Liver (tissue), 9 donors: Measurements from ENCODE around the gene ADGRG2. TPM values are rescaled to one million over a fixed set of nuclear protein-coding genes. Genes with fewer than 3 reads are reported as not detected.

Experiments used
- DNase-seq: peaks from one replicate; pipeline ENCODE4 v3.0.0-alpha.2; 2017; ENCODE audit warnings: low spot score
- H3K27ac ChIP-seq, 2 donors: one replicate each; pipeline ENCODE4 v1.7.0; 2013; ENCODE audit warnings: inconsistent platforms in 2 of 2, low read length in 2 of 2, control low read depth in 1 of 2, low read depth in 1 of 2, mild to moderate bottlenecking in 1 of 2
- H3K27me3 ChIP-seq, 4 donors: one replicate each; pipeline versions ENCODE4 v1.6.1 to v1.7.0; 2013; ENCODE audit warnings: low read length in 3 of 4, inconsistent platforms in 1 of 4, mild to moderate bottlenecking in 1 of 4, moderate library complexity in 1 of 4; ENCODE audit not compliant: control insufficient read depth in 4 of 4, insufficient read depth in 4 of 4
- H3K36me3 ChIP-seq, 4 donors: one replicate each; pipeline versions ENCODE4 v1.6.1 to v1.7.0; 2013; ENCODE audit warnings: low read length in 3 of 4, mild to moderate bottlenecking in 3 of 4, low read depth in 1 of 4, moderate library complexity in 1 of 4; ENCODE audit not compliant: control insufficient read depth in 4 of 4, insufficient read depth in 3 of 4
- H3K4me1 ChIP-seq, 4 donors: one replicate each; pipeline versions ENCODE4 v1.6.1 to v1.7.0; 2013; ENCODE audit warnings: low read length in 3 of 4, mild to moderate bottlenecking in 3 of 4, moderate library complexity in 1 of 4; ENCODE audit not compliant: control insufficient read depth in 4 of 4, insufficient read depth in 4 of 4
- H3K4me3 ChIP-seq, 3 donors: one replicate each; pipeline versions ENCODE4 v1.6.1 to v1.7.0; 2013; ENCODE audit warnings: low read length in 3 of 3, control low read depth in 1 of 3, low read depth in 1 of 3, mild to moderate bottlenecking in 1 of 3
- H3K9ac ChIP-seq, 2 donors: one replicate each; pipeline ENCODE4 v1.7.0; 2013; ENCODE audit warnings: low read length in 2 of 2, mild to moderate bottlenecking in 2 of 2, moderate library complexity in 2 of 2, control low read depth in 1 of 2, low read depth in 1 of 2
- H3K9me3 ChIP-seq, 4 donors: one replicate each; pipeline versions ENCODE4 v1.6.1 to v1.7.0; 2013; ENCODE audit warnings: low read length in 3 of 4; ENCODE audit not compliant: control insufficient read depth in 4 of 4
- FOXA1 ChIP-seq: IDR thresholded peaks from 2 replicates; pipeline ENCODE4 v1.6.1; 2016; ENCODE audit warnings: antibody characterized with exemption
- FOXA2 ChIP-seq: IDR thresholded peaks from 2 replicates; pipeline ENCODE4 v1.6.1; 2016; ENCODE audit warnings: antibody characterized with exemption
- HNF4A ChIP-seq, 2 donors: conservative IDR thresholded peaks; 2 replicates each; pipeline ENCODE4 v1.6.1; 2016; ENCODE audit warnings: antibody characterized with exemption in 2 of 2, mild to moderate bottlenecking in 2 of 2
- HNF4G ChIP-seq: IDR thresholded peaks from 2 replicates; pipeline ENCODE4 v1.6.1; 2016; ENCODE audit warnings: antibody characterized with exemption
- JUND ChIP-seq, 2 donors: IDR thresholded peaks; 2 replicates each; pipeline ENCODE4 v1.6.1; 2016; ENCODE audit warnings: antibody characterized with exemption in 2 of 2
- RAD21 ChIP-seq, 2 donors: IDR thresholded peaks; 2 replicates each; pipeline ENCODE4 v1.6.1; 2016; ENCODE audit warnings: antibody characterized with exemption in 2 of 2, mild to moderate bottlenecking in 2 of 2
- RXRA ChIP-seq, 2 donors: IDR thresholded peaks; 2 replicates each; pipeline ENCODE4 v1.6.1; 2017 to 2018; ENCODE audit warnings: antibody characterized with exemption in 2 of 2, mild to moderate bottlenecking in 1 of 2
- SP1 ChIP-seq: IDR thresholded peaks from 2 replicates; pipeline ENCODE4 v1.6.1; 2018; ENCODE audit warnings: antibody characterized with exemption, mild to moderate bottlenecking
- TAF1 ChIP-seq: conservative IDR thresholded peaks from 2 replicates; pipeline ENCODE4 v1.6.1; 2016; ENCODE audit warnings: antibody characterized with exemption, mild to moderate bottlenecking
- YY1 ChIP-seq: IDR thresholded peaks from 2 replicates; pipeline ENCODE4 v1.6.1; 2016; ENCODE audit warnings: antibody characterized with exemption, mild to moderate bottlenecking
- WGBS: extraction: QIAGEN DNeasy Blood & Tissue Kit; methylation state at CpG from one replicate; pipeline ENCODE4 v1.1.7; 2013; 5-methylcytosine and 5-hydroxymethylcytosine counted together
- polyA plus RNA-seq, 2 donors: library from polyadenylated mRNA; stranded (reverse) in 1 of 2; unstranded in 1 of 2; fragments of 200-250 nt in 1 of 2; fragments of >200 nt in 1 of 2; fragmentation: Nextera tagmentation in 1 of 2; extraction: Ambion mirVana in 1 of 2; gene quantifications; one replicate each; pipeline versions ENCODE4 v1.2.1 to v1.2.3, GENCODE V29; 2013 to 2015
- total RNA-seq, 2 donors: library from RNA; depleted of rRNA; stranded (reverse); fragments of >200 nt; gene quantifications; one replicate each; pipeline ENCODE4 v1.2.3, GENCODE V29; 2014
- TF ChIP-seq, protein P1 (sequence below): fragments of 150-350 bp; IDR thresholded peaks from 2 replicates; pipeline ENCODE4 v1.5.1; 2017; ENCODE audit warnings: improper control_type of control experiment, low read depth, low read length; ENCODE audit not compliant: missing input control
- TF ChIP-seq, protein P2 (sequence below): IDR thresholded peaks from 2 replicates; pipeline ENCODE4 v1.6.1; 2016; ENCODE audit warnings: antibody characterized with exemption
- TF ChIP-seq, protein P3 (sequence below): IDR thresholded peaks from 2 replicates; pipeline ENCODE4 v1.6.1; 2016; ENCODE audit warnings: antibody characterized with exemption
- TF ChIP-seq, protein P4 (sequence below): IDR thresholded peaks from 2 replicates; pipeline ENCODE4 v1.6.1; 2016; ENCODE audit warnings: antibody characterized with exemption
- TF ChIP-seq, protein P5 (sequence below): IDR thresholded peaks from 2 replicates; pipeline ENCODE4 v1.6.1; 2016; ENCODE audit warnings: antibody characterized with exemption, mild to moderate bottlenecking
- donor health status: healthy.
- donor health status: healthy.
- donor health status: healthy.
- donor health status: healthy.
- donor health status: healthy.

ADGRG2 gene
- total and polyA plus RNA-seq, 4 donors = 0.08 to 0.45 (median 0.24) TPM; not detected in 1

DNA sequence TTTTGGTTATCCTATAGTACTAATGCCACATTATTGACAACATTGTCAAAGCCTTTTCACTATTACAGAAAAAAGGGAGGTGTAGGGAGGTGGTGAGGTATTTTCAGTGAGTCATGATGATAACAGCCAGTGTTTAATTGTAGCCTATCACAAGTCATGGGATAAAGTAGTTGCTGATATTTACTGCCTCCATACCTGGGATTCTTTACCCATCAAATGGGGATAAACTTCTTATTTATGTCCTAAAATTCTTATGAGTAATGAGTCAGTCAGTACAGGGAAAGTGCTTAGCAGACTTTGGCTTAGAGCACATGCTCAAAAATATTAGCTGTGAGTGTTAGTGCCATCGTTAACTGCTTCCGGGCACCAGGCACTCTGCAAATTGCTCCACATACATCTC lies 25.7 kb downstream of the ADGRG2 start:
- WGBS = 92% methylated on average over 2 of the region's 2 CpGs
- Histone ChIP-seq H3K27ac (no peak overlapping the region), H3K4me3 (no peak overlapping the region), H3K9me3 (no peaks in the 10 kb centered on the region), H3K36me3 (no peaks in the 10 kb centered on the region), H3K9ac (no peak overlapping the region), H3K4me1 (no peaks in the 10 kb centered on the region), H3K27me3 (no peaks in the 10 kb centered on the region)
- no peak for TF ChIP-seq SP1
- TF ChIP-seq, protein P1, sequence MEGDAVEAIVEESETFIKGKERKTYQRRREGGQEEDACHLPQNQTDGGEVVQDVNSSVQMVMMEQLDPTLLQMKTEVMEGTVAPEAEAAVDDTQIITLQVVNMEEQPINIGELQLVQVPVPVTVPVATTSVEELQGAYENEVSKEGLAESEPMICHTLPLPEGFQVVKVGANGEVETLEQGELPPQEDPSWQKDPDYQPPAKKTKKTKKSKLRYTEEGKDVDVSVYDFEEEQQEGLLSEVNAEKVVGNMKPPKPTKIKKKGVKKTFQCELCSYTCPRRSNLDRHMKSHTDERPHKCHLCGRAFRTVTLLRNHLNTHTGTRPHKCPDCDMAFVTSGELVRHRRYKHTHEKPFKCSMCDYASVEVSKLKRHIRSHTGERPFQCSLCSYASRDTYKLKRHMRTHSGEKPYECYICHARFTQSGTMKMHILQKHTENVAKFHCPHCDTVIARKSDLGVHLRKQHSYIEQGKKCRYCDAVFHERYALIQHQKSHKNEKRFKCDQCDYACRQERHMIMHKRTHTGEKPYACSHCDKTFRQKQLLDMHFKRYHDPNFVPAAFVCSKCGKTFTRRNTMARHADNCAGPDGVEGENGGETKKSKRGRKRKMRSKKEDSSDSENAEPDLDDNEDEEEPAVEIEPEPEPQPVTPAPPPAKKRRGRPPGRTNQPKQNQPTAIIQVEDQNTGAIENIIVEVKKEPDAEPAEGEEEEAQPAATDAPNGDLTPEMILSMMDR = no peak
- no peak for DNase-seq

DNA sequence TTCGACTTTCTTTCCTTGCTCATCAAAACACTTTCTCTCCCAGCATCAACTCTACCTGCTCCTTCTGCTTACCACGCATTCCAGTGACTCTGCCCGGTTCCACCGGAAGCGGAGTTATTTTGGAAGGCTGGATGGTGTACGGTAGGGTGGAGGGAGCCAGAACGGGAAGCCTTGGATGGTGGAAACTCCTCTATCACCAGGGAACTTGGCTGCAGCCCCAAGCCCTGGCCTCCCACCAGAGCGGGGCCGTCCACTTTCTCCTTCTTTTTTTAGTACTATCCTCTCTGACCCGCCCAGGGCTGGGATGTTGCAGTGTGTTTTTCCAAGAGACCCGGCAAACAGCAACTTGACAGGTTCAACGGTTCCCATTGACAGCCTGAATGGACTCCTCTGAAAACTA lies 27.6 kb downstream of the ADGRG2 start:
- Histone ChIP-seq H3K27me3 (no peaks in the 10 kb centered on the region), H3K36me3 (no peaks in the 10 kb centered on the region), H3K9me3 (no peaks in the 10 kb centered on the region), H3K27ac (no peak overlapping the region), H3K4me1 (no peaks in the 10 kb centered on the region), H3K4me3 (no peak overlapping the region), H3K9ac (no peak overlapping the region)
- no peak for DNase-seq
- TF ChIP-seq, protein P2, sequence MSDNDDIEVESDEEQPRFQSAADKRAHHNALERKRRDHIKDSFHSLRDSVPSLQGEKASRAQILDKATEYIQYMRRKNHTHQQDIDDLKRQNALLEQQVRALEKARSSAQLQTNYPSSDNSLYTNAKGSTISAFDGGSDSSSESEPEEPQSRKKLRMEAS = no peak
- TF ChIP-seq FOXA2 (no peak), JUND (IDR thresholded peaks at IDR 0.05) (no peak), RXRA (IDR thresholded peaks at IDR 0.05) (no peak), TAF1 (no peak), YY1 (no peak), FOXA1 (no peak), HNF4A (conservative IDR thresholded peaks at IDR 0.05) (no peak), HNF4G (no peak), RAD21 (IDR thresholded peaks at IDR 0.05) (no peak)
- TF ChIP-seq, protein P3, sequence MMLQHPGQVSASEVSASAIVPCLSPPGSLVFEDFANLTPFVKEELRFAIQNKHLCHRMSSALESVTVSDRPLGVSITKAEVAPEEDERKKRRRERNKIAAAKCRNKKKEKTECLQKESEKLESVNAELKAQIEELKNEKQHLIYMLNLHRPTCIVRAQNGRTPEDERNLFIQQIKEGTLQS = no peak
- TF ChIP-seq, protein P4, sequence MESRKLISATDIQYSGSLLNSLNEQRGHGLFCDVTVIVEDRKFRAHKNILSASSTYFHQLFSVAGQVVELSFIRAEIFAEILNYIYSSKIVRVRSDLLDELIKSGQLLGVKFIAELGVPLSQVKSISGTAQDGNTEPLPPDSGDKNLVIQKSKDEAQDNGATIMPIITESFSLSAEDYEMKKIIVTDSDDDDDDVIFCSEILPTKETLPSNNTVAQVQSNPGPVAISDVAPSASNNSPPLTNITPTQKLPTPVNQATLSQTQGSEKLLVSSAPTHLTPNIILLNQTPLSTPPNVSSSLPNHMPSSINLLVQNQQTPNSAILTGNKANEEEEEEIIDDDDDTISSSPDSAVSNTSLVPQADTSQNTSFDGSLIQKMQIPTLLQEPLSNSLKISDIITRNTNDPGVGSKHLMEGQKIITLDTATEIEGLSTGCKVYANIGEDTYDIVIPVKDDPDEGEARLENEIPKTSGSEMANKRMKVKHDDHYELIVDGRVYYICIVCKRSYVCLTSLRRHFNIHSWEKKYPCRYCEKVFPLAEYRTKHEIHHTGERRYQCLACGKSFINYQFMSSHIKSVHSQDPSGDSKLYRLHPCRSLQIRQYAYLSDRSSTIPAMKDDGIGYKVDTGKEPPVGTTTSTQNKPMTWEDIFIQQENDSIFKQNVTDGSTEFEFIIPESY = no peak
- TF ChIP-seq, protein P1 = no peak
- TF ChIP-seq, protein P5, sequence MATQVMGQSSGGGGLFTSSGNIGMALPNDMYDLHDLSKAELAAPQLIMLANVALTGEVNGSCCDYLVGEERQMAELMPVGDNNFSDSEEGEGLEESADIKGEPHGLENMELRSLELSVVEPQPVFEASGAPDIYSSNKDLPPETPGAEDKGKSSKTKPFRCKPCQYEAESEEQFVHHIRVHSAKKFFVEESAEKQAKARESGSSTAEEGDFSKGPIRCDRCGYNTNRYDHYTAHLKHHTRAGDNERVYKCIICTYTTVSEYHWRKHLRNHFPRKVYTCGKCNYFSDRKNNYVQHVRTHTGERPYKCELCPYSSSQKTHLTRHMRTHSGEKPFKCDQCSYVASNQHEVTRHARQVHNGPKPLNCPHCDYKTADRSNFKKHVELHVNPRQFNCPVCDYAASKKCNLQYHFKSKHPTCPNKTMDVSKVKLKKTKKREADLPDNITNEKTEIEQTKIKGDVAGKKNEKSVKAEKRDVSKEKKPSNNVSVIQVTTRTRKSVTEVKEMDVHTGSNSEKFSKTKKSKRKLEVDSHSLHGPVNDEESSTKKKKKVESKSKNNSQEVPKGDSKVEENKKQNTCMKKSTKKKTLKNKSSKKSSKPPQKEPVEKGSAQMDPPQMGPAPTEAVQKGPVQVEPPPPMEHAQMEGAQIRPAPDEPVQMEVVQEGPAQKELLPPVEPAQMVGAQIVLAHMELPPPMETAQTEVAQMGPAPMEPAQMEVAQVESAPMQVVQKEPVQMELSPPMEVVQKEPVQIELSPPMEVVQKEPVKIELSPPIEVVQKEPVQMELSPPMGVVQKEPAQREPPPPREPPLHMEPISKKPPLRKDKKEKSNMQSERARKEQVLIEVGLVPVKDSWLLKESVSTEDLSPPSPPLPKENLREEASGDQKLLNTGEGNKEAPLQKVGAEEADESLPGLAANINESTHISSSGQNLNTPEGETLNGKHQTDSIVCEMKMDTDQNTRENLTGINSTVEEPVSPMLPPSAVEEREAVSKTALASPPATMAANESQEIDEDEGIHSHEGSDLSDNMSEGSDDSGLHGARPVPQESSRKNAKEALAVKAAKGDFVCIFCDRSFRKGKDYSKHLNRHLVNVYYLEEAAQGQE = no peak
- WGBS = 78% methylated on average over 12 of the region's 12 CpGs
